GM12878 (cell line): Measurements from ENCODE around the gene TRHDE. TPM values are rescaled to one million over a fixed set of nuclear protein-coding genes. Genes with fewer than 3 reads are reported as not detected.

Experiments
- ATAC-seq: fragments of 200-7000 bp; cut with Tn5 transposase; 3 replicates; pipeline ENCODE4 v1.9.1; 2020; ENCODE audit warnings: mild to moderate bottlenecking, moderate library complexity
- BruUV-seq: library from RNA; stranded (reverse); fragments of 400-500 nt; replicated peaks from 2 replicates; lab custom pipeline; 2021; lab: Mats Ljungman, UMichigan
- CTCF ChIA-PET: fragments of 300-600 bp; sonication (Branson Sonifier 250); formaldehyde crosslinking; extraction: SDS; loops from one replicate; lab custom pipeline; 2021; ENCODE audit warnings: inconsistent platforms; lab: Yijun Ruan, JAX
- POLR2A ChIA-PET: fragments of 350-600 bp; formaldehyde crosslinking; extraction: SDS; loops from one replicate; lab custom pipeline; 2021; ENCODE audit warnings: inconsistent platforms; lab: Charles Lee
- RAD21 ChIA-PET: fragments of 300-600 bp; sonication (Branson Sonifier 250); formaldehyde crosslinking; loops from one replicate; lab custom pipeline; 2023; ENCODE audit warnings: antibody characterized with exemption; ENCODE audit not compliant: unreplicated experiment; lab: Charles Lee
- SMC1A ChIA-PET: fragments of 300-600 bp; sonication (Branson Sonifier 250); formaldehyde crosslinking; loops from one replicate; lab custom pipeline; 2023; ENCODE audit not compliant: unreplicated experiment, uncharacterized antibody; lab: Charles Lee
- DNase-seq: peaks from one replicate; pipeline ENCODE4 v3.0.0-alpha.2; 2011; ENCODE audit warnings: low read depth, low spot score
- FAIRE-seq: peaks from 3 replicates; lab custom pipeline; 2011; peaks lifted over from hg19 to GRCh38; lab: Jason Lieb, UNC
- H2AFZ ChIP-seq: 2 replicates; pipeline ENCODE4 v1.6.0; 2011; ENCODE audit warnings: low read depth, low read length, control low read depth; ENCODE audit not compliant: control insufficient read depth
- H3K27ac ChIP-seq: 2 replicates; pipeline ENCODE4 v1.5.1; 2011; ENCODE audit warnings: control low read depth; ENCODE audit not compliant: control insufficient read depth, insufficient read depth
- H3K27me3 ChIP-seq, 2 experiments: replicated peaks in 1 of 2; 2 replicates each; pipeline versions ENCODE4 v1.6.0 to v1.6.1; 2011; ENCODE audit warnings: low read length in 1 of 2; ENCODE audit not compliant: control insufficient read depth in 2 of 2, insufficient read depth in 2 of 2
- H3K36me3 ChIP-seq, 2 experiments: 2 replicates each; pipeline ENCODE4 v1.5.1; 2011; ENCODE audit warnings: low read length in 1 of 2; ENCODE audit not compliant: control insufficient read depth in 2 of 2, insufficient read depth in 2 of 2
- H3K4me1 ChIP-seq: 2 replicates; pipeline ENCODE4 v1.6.1; 2011; ENCODE audit warnings: mild to moderate bottlenecking, low read length, moderate library complexity, mixed read lengths; ENCODE audit not compliant: control insufficient read depth, insufficient read depth
- H3K4me2 ChIP-seq: 2 replicates; pipeline ENCODE4 v1.6.0; 2011; ENCODE audit warnings: control low read depth; ENCODE audit not compliant: control insufficient read depth, insufficient read depth
- H3K4me3 ChIP-seq: fragments of 200-600 bp; sonication (generic); 2 replicates; pipeline ENCODE4 v1.5.1; 2016
- H3K79me2 ChIP-seq: 2 replicates; pipeline ENCODE4 v1.6.0; 2011; ENCODE audit warnings: low read length; ENCODE audit not compliant: control insufficient read depth, insufficient read depth
- H3K9ac ChIP-seq: 2 replicates; pipeline ENCODE4 v1.8.0; 2011; ENCODE audit warnings: low read length, control low read depth, mixed read lengths; ENCODE audit not compliant: control insufficient read depth, insufficient read depth
- H3K9me3 ChIP-seq: replicated peaks from 3 replicates; pipeline ENCODE4 v1.5.1; 2011; ENCODE audit warnings: mild to moderate bottlenecking, low read length; ENCODE audit not compliant: control insufficient read depth, insufficient read depth
- H4K20me1 ChIP-seq: 2 replicates; pipeline ENCODE4 v1.6.0; 2011; ENCODE audit not compliant: control insufficient read depth, insufficient read depth
- CHD1 ChIP-seq: IDR thresholded peaks from 2 replicates; pipeline ENCODE4 v1.6.1; 2012; ENCODE audit warnings: low read depth, low read length, improper control_type of control experiment
- FOXK2 ChIP-seq: fragments of 450-650 bp; IDR thresholded peaks from 2 replicates; pipeline ENCODE4 v1.6.1; 2017; ENCODE audit warnings: mild to moderate bottlenecking, moderate library complexity
- HCFC1 ChIP-seq: fragments of 150-350 bp; IDR thresholded peaks from 2 replicates; pipeline ENCODE4 v1.6.1; 2014; ENCODE audit warnings: low read length
- IRF4 ChIP-seq: IDR thresholded peaks from 2 replicates; pipeline ENCODE4 v1.6.1; 2011; ENCODE audit warnings: low read depth, low read length
- MTA2 ChIP-seq: fragments of 450-650 bp; IDR thresholded peaks from 2 replicates; pipeline ENCODE4 v1.6.1; 2016; ENCODE audit warnings: low read depth, mild to moderate bottlenecking, moderate library complexity
- MYC ChIP-seq: IDR thresholded peaks from 2 replicates; pipeline ENCODE4 v1.6.1; 2011; ENCODE audit warnings: mild to moderate bottlenecking, low read length, moderate library complexity, inconsistent platforms; ENCODE audit not compliant: insufficient read depth, insufficient replicate concordance, insufficient read length, severe bottlenecking
- PAX8 ChIP-seq: fragments of 450-650 bp; IDR thresholded peaks from 2 replicates; pipeline ENCODE4 v1.6.1; 2017; ENCODE audit warnings: mild to moderate bottlenecking, moderate library complexity
- PML ChIP-seq: IDR thresholded peaks from 2 replicates; pipeline ENCODE4 v1.6.1; 2012; ENCODE audit warnings: low read length, inconsistent platforms
- RAD21 ChIP-seq: IDR thresholded peaks from 2 replicates; pipeline ENCODE4 v1.6.1; 2011; ENCODE audit warnings: mild to moderate bottlenecking, low read depth, low read length, moderate library complexity; ENCODE audit not compliant: insufficient read depth
- RFX5 ChIP-seq: IDR thresholded peaks from 2 replicates; pipeline ENCODE4 v1.6.1; 2011; ENCODE audit warnings: low read depth, low read length, improper control_type of control experiment
- SIN3A ChIP-seq: IDR thresholded peaks from 2 replicates; pipeline ENCODE4 v1.6.1; 2012; ENCODE audit warnings: low read depth, low read length, improper control_type of control experiment
- SMARCA5 ChIP-seq: fragments of 450-650 bp; IDR thresholded peaks from 2 replicates; pipeline ENCODE4 v1.6.1; 2017; ENCODE audit warnings: mild to moderate bottlenecking
- SREBF1 ChIP-seq: IDR thresholded peaks from 2 replicates; pipeline ENCODE4 v1.6.1; 2012; ENCODE audit warnings: mild to moderate bottlenecking, low read length
- TCF3 ChIP-seq: IDR thresholded peaks from 2 replicates; pipeline ENCODE4 v1.6.1; 2012; ENCODE audit warnings: low read depth, mild to moderate bottlenecking, low read length, borderline replicate concordance; ENCODE audit not compliant: insufficient read depth
- ZNF274 ChIP-seq: IDR thresholded peaks from one replicate; pipeline ENCODE4 v1.8.0; 2011; ENCODE audit not compliant: insufficient read length, insufficient read depth
- WGBS: methylation state at CpG from one replicate; pipeline ENCODE4 v1.1.6; 2016; ENCODE audit warnings: low lambda C conversion rate; ENCODE audit not compliant: insufficient replicate concordance, insufficient coverage; ENCODE audit errors: missing lambda C conversion rate; 5-methylcytosine and 5-hydroxymethylcytosine counted together
- in situ Hi-C: fragments of 300-500 bp; cut with MboI; formaldehyde crosslinking; loops from 9 replicates; pipeline ENCODE4 v1.14.3; 2018; ENCODE audit warnings: mixed read lengths
- intact Hi-C: fragments of 100-400 bp; cut with micrococcal nuclease; formaldehyde crosslinking; loops from one replicate; pipeline ENCODE4 v1.14.2; 2022; ENCODE audit not compliant: unreplicated experiment
- polyA plus RNA-seq, 11 experiments: library from polyadenylated mRNA; depleted of rRNA in 4 of 11; unstranded in 6 of 11; stranded (reverse) in 5 of 11; fragments of >200 nt; fragmentation: Nextera tagmentation in 4 of 11; fragmentation: Illumina TruSeq in 1 of 11; extraction: Ambion mirVana in 4 of 11; extraction: Trizol in 1 of 11; gene quantifications; 1 replicate in 1 of 11; 2 replicates in 10 of 11; pipeline versions ENCODE4 v1.2.1 to v1.2.3, GENCODE V29; 2011 to 2016; ENCODE audit warnings: inconsistent platforms in 2 of 11, missing spikeins in 2 of 11, low read depth in 1 of 11
- total RNA-seq, 4 experiments: library from RNA; depleted of rRNA in 3 of 4; stranded (reverse); fragments of >200 nt in 3 of 4; fragmentation: Illumina TruSeq in 1 of 4; extraction: Trizol in 1 of 4; gene quantifications; 2 replicates each; pipeline versions ENCODE4 v1.2.1 to v1.2.3, GENCODE V29; 2013 to 2021
- TF ChIP-seq, protein P1 (sequence below): fragments of 450-650 bp; IDR thresholded peaks from 2 replicates; pipeline ENCODE4 v1.6.1; 2017; ENCODE audit warnings: mild to moderate bottlenecking, low read depth, inconsistent platforms; ENCODE audit not compliant: poor library complexity, severe bottlenecking
- TF ChIP-seq, protein P2 (sequence below): fragments of 450-650 bp; formaldehyde crosslinking; IDR thresholded peaks from 2 replicates; pipeline ENCODE4 v1.4.0; 2022; ENCODE audit warnings: mild to moderate bottlenecking, moderate library complexity
- TF ChIP-seq, protein P3 (sequence below): IDR thresholded peaks from 2 replicates; pipeline ENCODE4 v1.6.1; 2012; ENCODE audit warnings: low read depth, low read length, improper control_type of control experiment
- TF ChIP-seq, protein P4 (sequence below): IDR thresholded peaks from 2 replicates; pipeline ENCODE4 v1.6.1; 2011; ENCODE audit warnings: low read depth, mild to moderate bottlenecking, low read length, moderate library complexity, borderline replicate concordance; ENCODE audit errors: extremely low read depth

Gene TRHDE
- total and polyA plus RNA-seq, 10 of the 15 experiments (the other 5 are each of a cell fraction or from before 2014, with no cell fraction given): not detected

DNA sequence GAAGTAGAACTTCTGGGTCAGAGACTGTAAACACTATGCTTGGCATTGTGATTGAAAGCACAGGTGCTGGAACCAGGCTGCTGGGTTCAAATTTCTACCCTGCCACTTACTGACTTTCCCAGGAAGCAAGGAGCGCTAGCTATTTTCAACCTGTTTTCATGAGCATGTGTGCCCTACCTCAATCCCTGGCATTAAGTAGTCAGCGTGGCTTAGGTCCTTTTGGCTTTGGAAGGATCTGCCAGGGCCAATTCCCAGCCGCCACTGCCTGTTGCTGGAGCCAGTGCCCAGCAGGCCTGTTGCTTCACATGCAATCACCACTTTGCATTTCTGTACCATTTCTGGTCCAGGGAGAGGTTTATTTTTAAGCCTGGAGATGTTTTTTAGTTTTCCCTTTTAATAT, 196.3 kb downstream of the TRHDE start:
- ChIA-PET CTCF (no interaction called here), POLR2A (no interaction called here), SMC1A (interaction anchor here (1.7 kb wide), 1 partner anchor 11 kb away, joined by 4 read pairs; no protein-coding TSS in a partner anchor), RAD21 (no interaction called here)
- no peaks in the 10 kb centered on the region for H3K36me3 ChIP-seq
- no peak for TF ChIP-seq SMARCA5
- no peak for TF ChIP-seq RAD21
- no peak for TF ChIP-seq HCFC1
- TF ChIP-seq SREBF1: no peak
- TF ChIP-seq SIN3A: no peak
- TF ChIP-seq, protein P1, sequence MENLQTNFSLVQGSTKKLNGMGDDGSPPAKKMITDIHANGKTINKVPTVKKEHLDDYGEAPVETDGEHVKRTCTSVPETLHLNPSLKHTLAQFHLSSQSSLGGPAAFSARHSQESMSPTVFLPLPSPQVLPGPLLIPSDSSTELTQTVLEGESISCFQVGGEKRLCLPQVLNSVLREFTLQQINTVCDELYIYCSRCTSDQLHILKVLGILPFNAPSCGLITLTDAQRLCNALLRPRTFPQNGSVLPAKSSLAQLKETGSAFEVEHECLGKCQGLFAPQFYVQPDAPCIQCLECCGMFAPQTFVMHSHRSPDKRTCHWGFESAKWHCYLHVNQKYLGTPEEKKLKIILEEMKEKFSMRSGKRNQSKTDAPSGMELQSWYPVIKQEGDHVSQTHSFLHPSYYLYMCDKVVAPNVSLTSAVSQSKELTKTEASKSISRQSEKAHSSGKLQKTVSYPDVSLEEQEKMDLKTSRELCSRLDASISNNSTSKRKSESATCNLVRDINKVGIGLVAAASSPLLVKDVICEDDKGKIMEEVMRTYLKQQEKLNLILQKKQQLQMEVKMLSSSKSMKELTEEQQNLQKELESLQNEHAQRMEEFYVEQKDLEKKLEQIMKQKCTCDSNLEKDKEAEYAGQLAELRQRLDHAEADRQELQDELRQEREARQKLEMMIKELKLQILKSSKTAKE: no peak
- TF ChIP-seq, protein P2, sequence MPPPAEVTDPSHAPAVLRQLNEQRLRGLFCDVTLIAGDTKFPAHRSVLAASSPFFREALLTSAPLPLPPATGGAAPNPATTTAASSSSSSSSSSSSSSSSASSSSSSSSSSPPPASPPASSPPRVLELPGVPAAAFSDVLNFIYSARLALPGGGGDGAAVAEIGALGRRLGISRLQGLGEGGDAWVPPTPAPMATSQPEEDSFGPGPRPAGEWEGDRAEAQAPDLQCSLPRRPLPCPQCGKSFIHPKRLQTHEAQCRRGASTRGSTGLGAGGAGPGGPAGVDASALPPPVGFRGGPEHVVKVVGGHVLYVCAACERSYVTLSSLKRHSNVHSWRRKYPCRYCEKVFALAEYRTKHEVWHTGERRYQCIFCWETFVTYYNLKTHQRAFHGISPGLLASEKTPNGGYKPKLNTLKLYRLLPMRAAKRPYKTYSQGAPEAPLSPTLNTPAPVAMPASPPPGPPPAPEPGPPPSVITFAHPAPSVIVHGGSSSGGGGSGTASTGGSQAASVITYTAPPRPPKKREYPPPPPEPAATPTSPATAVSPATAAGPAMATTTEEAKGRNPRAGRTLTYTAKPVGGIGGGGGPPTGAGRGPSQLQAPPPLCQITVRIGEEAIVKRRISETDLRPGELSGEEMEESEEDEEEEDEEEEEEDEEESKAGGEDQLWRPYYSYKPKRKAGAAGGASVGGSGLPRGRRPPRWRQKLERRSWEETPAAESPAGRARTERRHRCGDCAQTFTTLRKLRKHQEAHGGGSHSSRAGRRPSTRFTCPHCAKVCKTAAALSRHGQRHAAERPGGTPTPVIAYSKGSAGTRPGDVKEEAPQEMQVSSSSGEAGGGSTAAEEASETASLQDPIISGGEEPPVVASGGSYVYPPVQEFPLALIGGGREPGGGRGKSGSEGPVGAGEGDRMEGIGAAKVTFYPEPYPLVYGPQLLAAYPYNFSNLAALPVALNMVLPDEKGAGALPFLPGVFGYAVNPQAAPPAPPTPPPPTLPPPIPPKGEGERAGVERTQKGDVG (CRISPR knock-in tag): no peak
- no peak for TF ChIP-seq PML
- TF ChIP-seq MYC: no peak
- no peak for TF ChIP-seq TCF3
- TF ChIP-seq MTA2: no peak
- no peak for TF ChIP-seq FOXK2
- TF ChIP-seq, protein P3, sequence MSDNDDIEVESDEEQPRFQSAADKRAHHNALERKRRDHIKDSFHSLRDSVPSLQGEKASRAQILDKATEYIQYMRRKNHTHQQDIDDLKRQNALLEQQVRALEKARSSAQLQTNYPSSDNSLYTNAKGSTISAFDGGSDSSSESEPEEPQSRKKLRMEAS: no peak
- TF ChIP-seq RFX5: no peak
- no peak for TF ChIP-seq PAX8
- no peak for TF ChIP-seq CHD1
- TF ChIP-seq, protein P4, sequence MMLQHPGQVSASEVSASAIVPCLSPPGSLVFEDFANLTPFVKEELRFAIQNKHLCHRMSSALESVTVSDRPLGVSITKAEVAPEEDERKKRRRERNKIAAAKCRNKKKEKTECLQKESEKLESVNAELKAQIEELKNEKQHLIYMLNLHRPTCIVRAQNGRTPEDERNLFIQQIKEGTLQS: no peak
- no peak for TF ChIP-seq IRF4
- TF ChIP-seq ZNF274: no peak
- intact Hi-C loops: loop anchor here (10.0 kb wide), 1 partner anchor 454 kb away; no protein-coding TSS in a partner anchor
- DNase-seq: no peak
- no peaks in the 10 kb centered on the region for H3K79me2 ChIP-seq
- whole genome bisulfite sequencing: 37% methylated on average over 3 of the region's 3 CpGs
- no peak overlapping the region for H3K4me3 ChIP-seq
- H3K4me2 ChIP-seq: no peak overlapping the region
- no peaks in the 10 kb centered on the region for H3K9me3 ChIP-seq
- in situ Hi-C loops: no loop called here
- BruUV-seq: no TSS peak
- H3K27ac ChIP-seq: no peak overlapping the region
- H3K27me3 ChIP-seq: no peaks in the 10 kb centered on the region
- FAIRE-seq: no peak
- no peak for ATAC-seq
- H4K20me1 ChIP-seq: no peaks in the 10 kb centered on the region
- H3K9ac ChIP-seq: no peak overlapping the region
- H3K4me1 ChIP-seq: no peaks in the 10 kb centered on the region
- H2AFZ ChIP-seq: no peak overlapping the region
